GM12864 (cell line): ENCODE data around the gene BYSL.

Source experiments
- DNase-seq: peaks from one replicate; pipeline ENCODE4 v3.0.0-alpha.2; 2011; ENCODE audit warnings: low read depth
- H3K4me3 ChIP-seq: 2 replicates; pipeline ENCODE4 v1.5.1; 2011; ENCODE audit warnings: mild to moderate bottlenecking, low read depth, low read length, control low read depth
- CTCF ChIP-seq: IDR thresholded peaks from 2 replicates; pipeline ENCODE4 v1.5.1; 2011; ENCODE audit warnings: low read depth, mild to moderate bottlenecking, moderate library complexity, low read length, control low read depth, inconsistent platforms; ENCODE audit errors: missing control alignments

Gene BYSL

GRCh38 chr6:41958022-41958856 is 36.9 kb downstream of the BYSL start:
- DNase-seq, result no peak
- no peak for TF ChIP-seq CTCF
- no peak overlapping the region for H3K4me3 ChIP-seq

- no peak for DNase-seq
- no peak overlapping the region for H3K4me3 ChIP-seq
- TF ChIP-seq CTCF, result no peak
Observed at GRCh38 chr6:41960028-41960427, 38.7 kb downstream of the BYSL start.

- no peak for TF ChIP-seq CTCF
- H3K4me3 ChIP-seq, result no peak overlapping the region
- no peak for DNase-seq
Observed at GRCh38 chr6:41963371-41963770, 42.1 kb downstream of the BYSL start.

- no peak for TF ChIP-seq CTCF
- DNase-seq, result no peak
- no peak overlapping the region for H3K4me3 ChIP-seq
Observed at GRCh38 chr6:41964201-41964887, 43.0 kb downstream of the BYSL start.

- DNase-seq, result no peak
- TF ChIP-seq CTCF, result no peak
- no peak overlapping the region for H3K4me3 ChIP-seq
Observed at GRCh38 chr6:41965429-41966213, 44.3 kb downstream of the BYSL start.

GRCh38 chr6:41966214-41966920 is 45.1 kb downstream of the BYSL start:
- no peak for DNase-seq
- no peak overlapping the region for H3K4me3 ChIP-seq
- TF ChIP-seq CTCF, result no peak
